Left forelimb (tissue), 1 donor: ENCODE data around the gene SAMD14.
A peak's percentile ranks its signal among the peaks of the same experiment; 100 is the strongest.

Experiments used
- DNase-seq: peaks from one replicate; pipeline ENCODE4 v3.0.0-alpha.2; 2018; ENCODE audit warnings: low spot score

Gene SAMD14

DNA sequence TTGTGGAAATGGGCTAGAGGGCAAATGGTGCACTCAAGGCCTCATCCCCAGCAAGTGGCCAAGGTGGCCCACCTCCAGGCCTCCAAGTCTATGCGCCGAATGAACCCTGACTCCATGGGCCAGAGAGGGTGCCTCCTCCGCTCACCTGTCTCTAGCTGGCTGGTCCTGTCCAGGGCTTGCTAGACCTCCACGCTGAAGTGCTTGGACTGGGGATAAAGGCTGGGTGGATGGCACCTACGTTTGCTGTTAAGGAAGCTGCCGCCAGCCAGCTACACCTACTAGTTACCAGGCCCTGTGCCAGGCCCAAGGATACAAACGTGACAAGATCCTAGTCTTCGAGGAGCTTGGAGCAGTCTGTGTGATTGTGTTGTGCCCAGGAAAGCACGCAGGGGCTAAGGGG, 35.1 kb upstream of the SAMD14 start:
- DNase-seq: no peak

DNA sequence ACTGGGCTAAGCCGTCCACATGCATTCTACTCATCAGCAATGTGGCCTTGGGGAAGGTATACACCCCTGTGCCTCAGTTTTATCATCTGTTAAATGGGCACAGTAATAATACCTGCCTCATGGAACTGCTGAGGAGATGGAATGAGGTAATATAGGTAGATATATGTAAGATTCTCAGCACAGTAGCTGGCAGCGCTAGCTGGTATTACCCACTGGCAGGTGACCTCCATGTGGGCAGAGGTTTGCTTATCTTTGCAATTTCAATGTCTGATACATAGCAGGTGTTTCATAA, 34.7 kb upstream of the SAMD14 start:
- DNase-seq: no peak

DNA sequence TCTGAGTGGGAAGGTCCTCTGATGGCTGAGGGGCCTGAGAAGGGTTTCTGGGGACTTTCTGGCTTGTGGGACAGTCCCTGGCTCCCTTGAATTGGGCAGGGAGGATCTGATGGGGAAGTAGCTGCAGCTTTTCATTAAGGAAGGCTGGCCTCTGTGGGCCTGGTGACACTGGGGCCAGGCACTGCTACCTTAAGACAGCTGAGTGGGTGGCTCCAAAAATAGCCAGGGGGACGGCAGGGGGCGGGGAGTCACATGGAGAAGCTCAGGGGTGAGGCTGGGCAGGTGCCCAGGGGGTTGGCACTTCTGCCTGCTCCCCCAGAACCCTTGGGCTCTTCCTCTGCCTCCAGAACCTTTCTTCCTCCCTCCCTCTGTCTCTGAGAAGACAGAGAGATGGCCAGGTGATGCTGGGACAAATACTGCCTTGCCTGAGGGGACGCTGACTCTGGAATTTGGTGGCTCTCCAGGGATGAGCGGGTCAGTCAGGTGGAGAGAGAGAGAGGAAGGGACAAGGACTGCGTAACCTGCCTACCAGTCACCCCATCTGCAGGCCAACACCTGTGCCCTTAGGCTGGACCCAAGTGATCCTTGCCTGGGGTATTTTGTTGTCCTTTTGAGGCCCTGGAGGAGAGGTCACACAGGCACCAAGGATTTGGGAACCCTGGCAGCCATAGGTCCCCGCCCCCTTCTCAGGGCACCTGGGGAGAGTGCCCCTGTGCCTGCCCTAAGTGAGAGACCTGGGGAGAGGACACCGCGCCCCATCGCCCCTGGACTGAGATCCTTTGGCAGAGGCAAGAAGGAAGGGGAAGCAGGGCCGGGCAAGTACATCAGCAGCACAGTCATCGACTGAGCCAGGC, 34.1 kb upstream of the SAMD14 start:
- DNase-seq: no peak

DNA sequence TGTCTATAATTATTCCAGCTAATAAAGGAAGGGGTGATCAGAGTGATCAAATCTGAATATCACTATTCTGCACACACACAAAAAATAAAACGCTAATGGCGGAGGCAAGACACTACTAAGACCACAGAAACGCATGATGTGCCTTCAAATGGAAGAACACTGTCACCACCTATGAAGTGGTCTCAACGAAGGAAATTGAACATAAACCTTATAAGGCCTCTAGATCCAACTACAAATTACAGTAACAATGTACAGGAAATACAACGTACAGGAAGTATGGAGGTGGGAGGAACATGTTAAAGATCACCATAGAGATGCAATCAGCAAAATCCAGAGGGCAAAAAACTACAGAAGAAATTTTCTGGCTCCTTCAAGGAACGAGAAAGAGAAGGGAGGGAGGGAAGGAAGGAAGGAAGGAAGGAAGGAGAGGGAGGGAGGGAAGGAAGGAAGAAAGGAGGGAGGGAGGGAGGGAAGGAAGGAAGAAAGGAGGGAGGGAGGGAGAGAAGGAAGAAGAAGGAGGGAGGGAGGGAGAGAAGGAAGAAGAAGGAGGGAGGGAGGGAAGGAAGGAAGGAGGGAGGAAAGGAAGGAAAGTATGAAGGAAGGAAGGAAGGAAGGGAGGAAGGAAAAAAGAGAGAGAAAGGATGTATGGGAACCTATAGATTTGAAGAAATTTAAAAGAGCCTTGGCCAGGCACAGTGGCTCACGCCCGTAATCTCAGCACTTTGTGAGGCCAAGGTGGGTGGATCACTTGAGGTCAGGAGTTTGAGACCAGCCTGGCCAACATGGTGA, 32.7 kb upstream of the SAMD14 start:
- DNase-seq: no peak

DNA sequence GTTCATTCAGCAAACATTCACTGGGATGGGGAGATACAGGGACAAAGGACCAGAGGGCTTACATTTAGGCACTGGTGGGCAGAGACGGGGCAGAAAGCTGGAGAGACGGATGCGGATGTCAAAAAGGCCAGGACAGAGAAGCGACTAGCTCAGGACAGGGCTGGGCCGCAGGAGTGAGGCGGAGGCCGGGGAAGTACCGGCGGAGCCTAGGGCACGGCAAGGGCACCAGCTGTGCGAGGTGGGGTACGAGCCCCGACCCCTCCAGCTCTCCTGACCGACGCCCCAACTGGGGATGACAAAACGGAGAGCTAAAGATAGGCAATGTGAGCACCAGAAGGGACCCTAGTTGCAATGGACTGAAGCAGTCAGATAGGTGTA, 31.9 kb upstream of the SAMD14 start:
- DNase-seq: no peak

DNA sequence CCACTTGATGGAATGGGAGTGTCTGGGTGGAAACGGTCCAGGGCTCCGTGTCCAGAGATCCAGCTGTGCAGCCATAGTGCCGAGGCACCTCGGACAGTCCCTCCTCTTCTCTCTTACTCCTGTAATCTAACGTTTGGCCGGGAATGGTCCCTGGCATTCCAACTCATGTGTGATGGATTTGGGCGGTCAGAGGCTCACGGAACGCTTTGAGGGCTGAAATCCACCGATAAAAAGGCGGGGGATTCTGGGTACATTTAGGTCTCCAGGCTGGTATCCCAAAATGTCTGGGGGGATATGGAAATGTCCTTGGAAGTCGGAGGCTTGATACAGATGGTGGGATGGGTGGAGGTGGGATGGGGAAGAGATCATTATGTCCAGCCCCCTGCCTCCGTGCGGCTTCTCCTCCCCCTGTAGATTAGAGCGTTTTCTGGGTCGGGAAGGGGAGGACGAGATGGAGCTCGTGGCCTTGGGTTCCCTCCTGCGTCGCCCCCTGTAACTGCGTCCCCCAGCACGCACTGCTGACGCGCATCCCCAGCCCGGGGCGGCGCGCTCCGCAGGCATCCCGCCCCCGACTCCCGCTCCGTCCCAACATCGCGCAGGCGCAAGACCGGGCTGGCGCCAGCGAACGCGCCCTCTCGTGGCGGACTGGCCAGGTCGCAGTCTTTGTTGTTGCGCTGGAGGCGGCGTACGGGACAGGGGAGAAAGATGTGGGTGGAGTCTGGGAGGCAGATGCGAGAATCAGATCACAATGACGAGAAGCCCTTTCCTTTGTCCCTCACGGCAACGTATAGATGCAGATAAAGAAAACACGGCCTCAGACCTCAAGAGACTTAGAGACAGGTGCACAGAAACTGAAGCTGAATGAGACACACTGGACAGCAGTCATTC, 31.3 kb upstream of the SAMD14 start:
- DNase-seq: peak; percentile 98

DNA sequence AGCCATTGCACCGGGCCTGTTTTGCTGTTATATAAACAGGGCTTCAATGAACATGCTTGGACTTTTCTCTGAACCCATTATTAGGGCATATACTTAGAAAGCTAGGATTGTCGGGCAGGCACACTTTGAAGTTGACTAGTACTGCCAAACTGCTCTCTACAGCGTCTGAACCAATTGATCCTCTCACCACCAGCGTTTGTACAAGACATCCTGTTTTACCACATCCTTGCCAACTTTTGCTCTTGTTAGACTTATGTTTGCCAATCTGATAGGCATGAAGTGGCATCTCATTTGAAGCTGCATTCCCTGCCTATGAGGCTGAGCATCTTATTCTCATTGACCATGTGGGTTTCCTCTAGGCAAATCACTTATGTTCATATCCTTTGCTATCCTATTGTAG, 27.9 kb upstream of the SAMD14 start:
- DNase-seq: no peak

DNA sequence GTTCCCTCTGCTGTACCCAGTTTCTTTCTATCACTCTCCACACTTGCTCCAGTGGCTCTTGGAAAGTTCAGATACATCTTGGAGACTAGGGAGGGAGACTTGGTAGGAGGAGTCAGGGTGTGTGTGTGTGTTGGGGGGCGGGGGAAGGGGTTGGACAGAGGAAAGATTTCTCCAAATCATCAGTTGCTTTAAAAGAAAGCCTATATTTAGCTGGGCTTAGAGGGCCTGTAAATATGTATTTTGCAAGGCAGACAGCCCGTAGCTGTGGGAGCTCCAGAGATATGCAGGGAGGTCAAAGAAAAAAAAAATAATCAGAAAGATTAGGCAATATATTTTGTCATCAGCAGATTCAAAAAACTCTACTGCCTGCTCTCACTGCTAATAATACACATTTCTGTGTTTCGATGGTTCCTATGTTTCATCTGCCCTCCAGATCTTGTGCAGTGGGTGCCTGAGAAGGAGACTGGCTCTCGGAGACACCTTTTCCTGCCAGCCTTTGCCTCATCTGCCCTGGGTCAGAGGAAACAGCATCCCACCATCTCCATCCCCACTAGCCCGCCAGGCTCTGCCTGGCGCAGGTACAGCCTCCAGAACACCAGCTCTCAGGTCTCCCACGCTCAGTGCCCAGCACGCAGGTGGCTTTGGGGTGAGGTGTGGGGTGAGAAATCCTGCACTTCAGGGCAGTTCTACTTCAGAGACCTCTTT, 25.3 kb upstream of the SAMD14 start:
- no peak for DNase-seq

DNA sequence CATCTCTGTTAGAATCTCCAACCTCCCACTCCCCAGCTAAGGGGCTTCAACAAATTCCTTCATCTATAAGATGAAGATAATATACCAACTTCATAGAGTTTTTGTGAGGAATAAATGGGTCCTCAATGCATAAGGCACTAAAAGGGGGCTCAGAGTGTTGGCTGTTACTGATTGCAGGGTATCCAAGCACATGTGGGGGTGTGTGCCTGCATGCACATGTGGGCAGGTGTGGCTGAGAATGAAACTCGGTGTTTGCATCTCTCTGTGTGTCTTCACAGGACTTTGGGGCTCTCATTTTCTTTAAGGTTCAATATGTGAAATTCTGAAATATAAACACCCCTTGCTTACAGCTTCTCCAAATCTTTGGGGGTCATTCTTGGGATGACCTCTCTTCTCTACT, 24.6 kb upstream of the SAMD14 start:
- DNase-seq: no peak

DNA sequence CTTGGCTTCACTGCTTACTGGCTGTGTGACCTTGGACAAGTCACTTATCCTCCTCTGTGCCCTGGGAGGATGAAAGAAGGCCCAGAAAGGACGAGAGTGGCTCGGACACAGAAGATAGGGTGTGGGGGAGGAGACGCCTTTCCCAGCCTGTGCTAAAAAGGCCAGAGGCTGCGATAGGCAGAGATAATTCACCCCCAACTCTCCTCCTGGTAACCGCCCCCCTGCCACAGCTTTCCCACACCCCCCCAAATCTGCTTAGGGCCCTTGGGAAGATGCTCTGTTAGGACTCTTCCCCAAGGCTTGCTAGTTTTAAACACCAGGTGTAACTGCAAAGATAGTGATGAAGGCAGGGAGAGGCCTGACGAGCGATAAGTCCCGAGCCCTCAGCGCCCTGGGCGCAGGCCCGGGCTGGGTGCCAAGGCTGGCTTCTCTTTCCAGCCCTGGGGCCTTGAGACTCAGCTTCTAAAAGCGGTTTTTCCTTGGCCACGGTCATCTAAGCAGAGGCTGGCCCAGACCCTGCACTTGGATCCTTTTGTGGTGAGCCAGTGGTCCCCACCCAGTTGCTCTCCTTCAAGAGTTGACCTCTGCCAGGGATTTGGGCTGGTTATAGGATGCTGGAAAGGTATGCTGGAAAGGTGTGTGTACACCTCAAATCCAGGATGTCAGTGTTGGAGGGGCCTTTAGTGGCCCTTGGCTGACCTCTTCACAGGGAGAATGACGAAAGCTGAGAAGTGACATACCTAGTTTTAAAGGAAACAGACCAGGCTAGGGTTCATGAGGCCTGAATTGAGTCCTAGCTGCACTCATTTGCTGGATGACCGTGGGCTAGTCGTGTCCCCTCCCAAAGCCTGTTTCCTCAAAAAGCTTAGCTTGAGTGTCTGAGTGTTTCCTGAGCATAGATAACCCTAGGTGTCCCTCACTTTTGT, 24.0 kb upstream of the SAMD14 start:
- DNase-seq: no peak

DNA sequence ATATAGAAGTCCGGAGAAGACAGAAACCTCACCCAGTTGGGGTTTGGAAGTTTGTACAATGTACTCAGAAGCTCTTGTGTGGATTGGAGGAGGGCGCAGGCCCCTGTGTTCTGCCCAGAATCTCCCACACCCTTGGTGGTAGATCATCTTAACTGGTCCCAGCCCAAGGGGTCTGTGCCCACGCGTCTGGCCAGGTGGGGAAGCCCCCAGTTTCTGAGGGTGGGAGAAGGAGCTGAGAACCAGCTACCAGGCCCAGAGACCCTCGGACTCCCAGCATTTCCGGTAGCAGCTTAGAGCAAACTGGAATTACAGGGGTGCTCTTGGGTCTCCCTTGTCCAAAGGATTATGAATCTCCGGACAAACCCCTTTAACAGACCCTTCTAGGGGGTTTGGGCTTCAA, 22.8 kb upstream of the SAMD14 start:
- no peak for DNase-seq

DNA sequence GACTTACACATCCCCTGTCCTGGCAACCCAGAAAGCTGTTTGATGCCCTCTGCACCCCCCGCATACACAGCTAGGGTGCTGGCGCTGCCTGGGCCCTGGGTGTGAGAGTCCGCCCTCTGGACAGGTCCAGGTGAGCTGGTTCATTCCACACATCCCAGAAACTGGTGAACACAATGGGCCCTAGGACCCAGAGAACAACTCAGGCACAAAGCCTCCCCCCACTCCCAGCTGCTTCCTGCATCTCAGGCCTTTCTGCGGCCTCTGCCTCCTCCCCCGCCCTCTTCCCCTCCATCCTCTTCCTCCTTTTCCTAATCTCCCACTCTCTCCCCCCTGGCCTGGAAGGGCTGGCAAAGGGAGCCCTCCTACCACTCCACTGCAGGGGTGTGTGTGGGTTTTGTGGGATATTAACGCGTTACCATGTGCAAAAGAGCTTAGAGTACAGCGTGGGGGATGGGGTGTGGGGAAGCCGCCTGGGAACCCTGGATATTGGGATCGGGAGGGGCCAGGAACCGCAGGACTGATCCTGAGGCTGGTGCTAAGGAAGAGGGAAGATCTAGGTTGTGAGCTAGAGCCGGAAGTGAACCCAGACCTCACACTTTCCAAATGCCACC, 22.1 kb upstream of the SAMD14 start:
- peak; percentile 90 for DNase-seq

DNA sequence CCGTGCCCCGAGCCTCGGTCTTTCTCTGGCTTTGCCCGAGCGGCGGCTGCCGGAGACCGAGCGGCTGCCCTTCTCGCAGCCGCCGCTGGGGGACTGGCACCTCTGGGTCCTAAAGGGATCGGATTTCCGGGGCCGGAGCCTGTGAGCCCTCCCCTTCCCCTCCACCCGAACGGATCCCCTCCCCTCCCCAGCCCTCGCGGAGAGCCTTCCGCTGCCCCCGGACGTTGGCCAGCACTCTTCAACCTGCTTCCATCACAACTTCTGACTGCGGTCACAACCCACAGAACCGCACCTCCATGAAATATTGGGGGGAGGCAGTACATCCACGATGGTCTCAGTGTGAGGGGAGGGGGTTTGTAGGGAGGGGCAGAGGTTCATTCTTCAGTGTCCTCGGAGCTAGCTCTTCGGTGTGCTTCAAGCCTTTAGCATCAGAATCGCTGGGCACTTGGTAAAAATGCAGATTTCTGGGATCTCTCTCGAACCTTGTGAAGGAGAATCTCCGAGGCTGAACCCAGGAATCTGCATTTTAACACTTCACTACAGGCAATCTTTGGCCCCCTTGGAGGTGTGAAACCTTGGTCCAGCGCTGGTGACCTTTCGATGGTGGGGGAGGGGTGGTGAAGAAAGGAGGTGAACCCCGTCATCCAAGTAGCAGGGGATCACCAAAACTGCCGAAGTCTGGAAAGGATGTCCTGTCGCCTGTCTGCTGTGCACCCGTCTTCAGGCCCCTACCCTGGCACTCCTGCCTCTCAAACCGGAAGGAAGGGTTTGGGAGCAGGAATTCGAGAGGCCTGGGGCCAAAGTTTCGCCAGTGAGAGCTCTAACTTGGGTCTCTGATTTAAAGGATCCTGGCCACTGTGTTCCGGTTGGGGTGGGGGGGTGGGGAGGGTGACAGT, 21.3 kb upstream of the SAMD14 start:
- DNase-seq: peak; percentile 92

DNA sequence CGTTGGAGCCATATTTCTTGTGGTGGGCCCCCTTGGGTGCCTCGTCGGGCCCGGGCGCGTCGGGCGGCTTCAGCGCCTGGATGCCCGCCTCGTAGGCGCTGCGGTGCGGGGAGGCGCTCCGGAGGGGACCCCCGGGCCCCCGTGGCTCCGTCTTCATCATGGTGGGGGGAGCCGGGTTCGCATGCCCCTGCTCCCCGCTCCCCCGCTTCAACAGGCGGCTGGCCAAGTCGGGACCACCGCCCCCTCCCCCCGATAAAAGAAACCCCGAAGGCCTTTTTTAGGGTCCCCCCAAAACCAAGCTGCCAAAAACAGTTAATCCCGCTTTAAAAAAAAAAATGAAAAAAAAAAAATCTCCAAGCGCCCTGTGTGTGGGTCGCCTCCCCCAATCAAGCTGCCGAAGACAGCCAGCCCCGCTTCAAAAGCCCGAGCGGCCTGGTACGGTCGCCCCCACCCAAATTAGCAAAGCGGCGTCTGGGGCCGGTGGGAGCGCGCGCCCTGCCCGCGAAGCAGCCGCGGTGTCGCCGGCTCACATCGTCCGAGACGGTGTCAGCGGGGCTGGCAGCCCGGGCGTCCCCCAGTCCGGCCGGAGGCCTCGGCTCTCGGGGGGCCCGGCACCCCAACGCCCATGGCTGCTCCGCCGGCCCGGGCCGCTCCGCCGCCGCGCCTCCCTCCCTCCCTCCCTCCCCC, 20.5 kb upstream of the SAMD14 start, which contains the start of gene PPP1R9B:
Gene PPP1R9B, minus strand, starts transcription at position 324 of the 687 bp plus-strand sequence. Its CDS starts 164 bp downstream, at position 160.
- DNase-seq: no peak

DNA sequence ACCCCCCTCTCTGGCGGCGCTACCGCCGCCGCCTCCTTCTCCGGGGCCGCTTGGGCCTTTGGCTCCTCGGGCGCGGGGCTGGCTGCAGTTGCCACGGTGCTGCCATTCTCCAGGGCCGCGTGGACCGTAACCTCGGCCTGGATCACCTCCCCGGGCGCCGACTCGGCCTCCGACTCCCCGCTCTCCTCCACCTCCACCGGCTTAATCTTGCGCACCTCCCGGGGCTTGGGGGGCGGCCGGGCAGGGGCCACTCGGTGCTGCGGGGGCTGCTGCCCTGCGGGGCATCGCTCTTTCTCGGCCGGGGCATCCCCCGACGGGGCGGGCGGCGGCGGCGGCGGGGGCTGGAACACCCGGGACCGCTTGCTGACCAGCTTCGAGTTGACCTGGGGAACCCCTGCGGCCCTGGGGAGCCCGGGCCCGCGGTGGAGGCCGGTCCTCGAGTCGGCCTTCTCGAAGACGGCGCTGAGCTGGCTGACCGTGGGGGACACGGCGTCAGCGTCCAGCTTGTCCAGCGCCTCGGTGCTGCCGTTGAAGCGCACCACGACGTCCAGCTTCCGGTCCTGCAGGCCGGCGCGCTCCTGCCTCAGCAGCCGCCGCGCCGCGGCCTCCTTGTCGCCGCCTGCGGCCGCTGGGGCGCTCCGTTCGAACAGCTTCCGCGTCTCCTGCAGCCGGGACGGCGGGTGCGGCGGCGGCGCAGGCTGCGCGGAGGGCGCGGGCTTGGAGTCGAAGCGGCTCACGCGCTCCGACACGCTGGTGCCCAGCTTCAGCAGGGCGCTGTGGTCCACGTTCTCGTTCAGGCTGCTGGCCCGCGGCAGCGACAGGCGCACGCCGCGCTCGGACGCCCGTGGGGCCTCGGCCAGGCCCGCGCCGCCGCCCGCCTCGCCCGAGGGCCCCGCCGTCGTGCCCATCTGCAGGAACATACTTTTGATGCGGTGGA, 19.7 kb upstream of the SAMD14 start:
- no peak for DNase-seq

DNA sequence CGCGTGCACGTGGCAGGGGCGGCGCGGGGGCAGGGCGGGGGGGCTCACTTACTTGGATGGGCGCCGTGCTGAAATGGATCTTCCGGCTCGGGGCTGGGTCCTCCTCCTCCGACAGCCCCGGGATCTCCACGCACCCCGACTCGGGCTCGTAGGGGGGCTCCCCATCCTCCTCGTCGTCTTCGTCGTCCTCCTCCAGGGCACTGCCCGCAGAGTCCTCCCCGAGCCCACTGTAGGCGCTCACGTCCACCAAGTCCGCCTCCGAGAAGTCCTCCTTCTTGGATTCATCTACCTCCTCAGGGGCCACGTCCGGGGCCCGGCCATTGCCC, 19.1 kb upstream of the SAMD14 start:
- no peak for DNase-seq

DNA sequence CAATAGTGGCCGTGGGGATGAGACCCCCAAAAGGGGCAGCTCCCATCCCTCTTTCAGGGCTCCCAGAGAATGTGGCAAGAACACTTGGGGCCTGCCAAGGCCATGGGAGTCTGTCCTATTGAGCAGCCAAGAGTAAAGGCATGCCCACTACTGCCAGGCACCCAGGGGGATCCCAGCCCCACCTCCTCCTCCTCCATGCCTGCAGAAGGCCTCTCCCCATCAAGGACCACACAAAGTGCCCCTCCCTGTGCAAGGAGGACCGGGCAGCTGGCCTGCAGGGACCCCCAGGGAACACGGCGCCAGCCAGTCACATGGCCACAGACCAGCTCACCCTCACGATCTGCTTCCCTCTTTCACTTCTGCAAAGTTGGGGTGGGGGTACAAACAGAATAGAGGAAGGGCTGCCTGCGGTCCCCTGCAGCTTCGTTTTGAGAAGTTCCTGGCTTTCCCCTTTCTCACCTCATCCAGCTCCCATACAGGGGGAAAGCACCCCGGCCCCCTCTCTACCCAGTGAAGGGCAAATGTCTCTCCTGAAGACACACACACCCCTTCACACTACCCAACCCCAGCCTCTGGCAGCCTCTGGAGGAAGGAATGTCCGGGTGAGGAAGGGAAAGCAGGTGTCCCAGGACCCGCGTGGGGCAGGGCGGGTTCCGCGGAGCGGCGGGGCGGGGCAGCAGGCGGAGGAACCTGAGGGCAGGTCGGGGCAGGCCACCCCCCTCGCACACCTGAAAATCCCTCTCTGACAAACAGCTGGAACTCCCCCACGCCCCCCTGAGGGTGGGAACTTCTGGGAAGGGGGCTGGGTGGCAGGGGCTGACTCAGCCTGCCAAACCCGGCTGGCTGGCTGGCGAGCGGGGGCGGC, 18.5 kb upstream of the SAMD14 start:
- DNase-seq: peak; percentile 81
